ENCODE results near the gene PRKCE. TPM values are rescaled to one million over a fixed set of nuclear protein-coding genes. Genes with fewer than 3 reads are reported as not detected.

PRKCE gene
- total RNA-seq, 6 experiments from 2014 or later = 5.2 to 18.8 (median 11.0) TPM

- Histone ChIP-seq H3K4me3 (no peak overlapping the region), H3K9me3 (no peaks in the 10 kb centered on the region), H3K4me1 (peaks cover 0 to 5% (median 0%) of the 10 kb centered on the region in 4 donors), H3K27ac (no peak overlapping the region), H3K27me3 (no peaks in the 10 kb centered on the region), H3K36me3 (no peaks in the 10 kb centered on the region)
- intact Hi-C loops (cut with DNase I) = no loop called here
- ATAC-seq (peak in 3 of 4 donors; percentile 12 to 27 (median 24)), DNase-seq (no peak)
- TF ChIP-seq CTCF (IDR thresholded peaks at IDR 0.05) (no peak), POLR2A (IDR thresholded peaks at IDR 0.05) (no peak)
- 63% methylated on average over 2 of the region's 2 CpGs for WGBS (ENCODE audit: insufficient coverage, low coverage, low lambda C conversion rate, missing lambda C conversion rate)
Observed at GRCh38 chr2:46114996-46115395, 463.5 kb downstream of the PRKCE start.

GRCh38 chr2:46116150-46116549 is 464.7 kb downstream of the PRKCE start:
- intact Hi-C loops (cut with DNase I) = no loop called here
- no peak overlapping the region for H3K27ac ChIP-seq
- WGBS (ENCODE audit: insufficient coverage, low coverage, low lambda C conversion rate, missing lambda C conversion rate) = 57% methylated on average over 2 of the region's 2 CpGs

GRCh38 chr2:46116553-46116991 is 465.1 kb downstream of the PRKCE start:
- Histone ChIP-seq H3K4me3 (no peak overlapping the region), H3K27me3 (no peaks in the 10 kb centered on the region), H3K9me3 (no peaks in the 10 kb centered on the region), H3K27ac (no peak overlapping the region), H3K36me3 (no peaks in the 10 kb centered on the region), H3K4me1 (peaks cover 0 to 5% (median 0%) of the 10 kb centered on the region in 4 donors)
- DNase-seq = no peak
- WGBS (ENCODE audit: insufficient coverage, low coverage, low lambda C conversion rate, missing lambda C conversion rate) = 69% methylated on average over 5 of the region's 5 CpGs
- TF ChIP-seq CTCF (IDR thresholded peaks at IDR 0.05) (no peak), POLR2A (IDR thresholded peaks at IDR 0.05) (no peak)
- ATAC-seq = no peak
- intact Hi-C loops (cut with DNase I) = no loop called here

More at GRCh38 chr2:46116150-46116549, 464.7 kb downstream of the PRKCE start:
- TF ChIP-seq POLR2A (IDR thresholded peaks at IDR 0.05) (no peak), CTCF (IDR thresholded peaks at IDR 0.05) (no peak)
- no peaks in the 10 kb centered on the region for H3K27me3 ChIP-seq
- ATAC-seq = no peak
- H3K4me3 ChIP-seq = no peak overlapping the region
- no peak for DNase-seq
- H3K9me3 ChIP-seq = no peaks in the 10 kb centered on the region
- peaks cover 0 to 5% (median 0%) of the 10 kb centered on the region in 4 donors for H3K4me1 ChIP-seq
- H3K36me3 ChIP-seq = no peaks in the 10 kb centered on the region

- Histone ChIP-seq H3K27me3 (no peaks in the 10 kb centered on the region), H3K27ac (peak overlapping the region in 1 of 3 donors; percentile 26), H3K4me3 (no peak overlapping the region), H3K9me3 (no peaks in the 10 kb centered on the region), H3K36me3 (no peaks in the 10 kb centered on the region), H3K4me1 (peaks cover 0 to 5% (median 0%) of the 10 kb centered on the region in 4 donors)
- intact Hi-C loops (cut with DNase I) = no loop called here
- DNase-seq (no peak), ATAC-seq (peak in 1 of 4 donors; percentile 44)
- no peak for TF ChIP-seq CTCF (IDR thresholded peaks at IDR 0.05)
- no peak for TF ChIP-seq POLR2A (IDR thresholded peaks at IDR 0.05)
- WGBS (ENCODE audit: insufficient coverage, low coverage, low lambda C conversion rate, missing lambda C conversion rate) = 65% methylated on average over 2 of the region's 2 CpGs
Observed at GRCh38 chr2:46117379-46117778, 465.9 kb downstream of the PRKCE start.

GRCh38 chr2:46117994-46118393 is 466.5 kb downstream of the PRKCE start:
- Histone ChIP-seq H3K27me3 (no peaks in the 10 kb centered on the region), H3K4me1 (peaks cover 0 to 5% (median 0%) of the 10 kb centered on the region in 4 donors), H3K4me3 (no peak overlapping the region), H3K9me3 (no peaks in the 10 kb centered on the region), H3K36me3 (no peaks in the 10 kb centered on the region), H3K27ac (peak overlapping the region in 2 of 3 donors; percentile 26 to 46)
- ATAC-seq = no peak
- WGBS (ENCODE audit: insufficient coverage, low coverage, low lambda C conversion rate, missing lambda C conversion rate) = 86% methylated on average over 3 of the region's 3 CpGs
- intact Hi-C loops (cut with DNase I) = no loop called here
- TF ChIP-seq POLR2A (IDR thresholded peaks at IDR 0.05) (no peak), CTCF (IDR thresholded peaks at IDR 0.05) (no peak)
- DNase-seq = no peak
